Upper lobe of left lung (tissue), 6 donors: ENCODE data around the gene DAGLB. TPM values are rescaled to one million over a fixed set of nuclear protein-coding genes. Genes with fewer than 3 reads are reported as not detected.

Experiments
- ATAC-seq, 2 donors: fragments of 200-7000 bp; cut with Tn5 transposase; one replicate each; pipeline ENCODE4 v1.9.1; 2022; ENCODE audit warnings: mild to moderate bottlenecking in 2 of 2, moderate library complexity in 2 of 2; ENCODE audit not compliant: low FRiP score in 2 of 2
- DNase-seq, 2 donors: peaks; one replicate each; pipeline ENCODE4 v3.0.0-alpha.2; 2019 to 2020
- H3K27ac ChIP-seq, 4 donors: fragments of 200-600 bp; sonication (generic); one replicate each; pipeline ENCODE4 v1.5.1; 2016 to 2019
- H3K27me3 ChIP-seq, 4 donors: fragments of 200-600 bp; sonication (generic); one replicate each; pipeline ENCODE4 v1.5.1; 2017 to 2019
- H3K36me3 ChIP-seq, 4 donors: fragments of 200-600 bp; sonication (generic); one replicate each; pipeline ENCODE4 v1.5.1; 2016 to 2019
- H3K4me1 ChIP-seq, 4 donors: fragments of 200-600 bp; sonication (generic); one replicate each; pipeline ENCODE4 v1.5.1; 2018 to 2019
- H3K4me3 ChIP-seq, 4 donors: fragments of 200-600 bp; sonication (generic); one replicate each; pipeline ENCODE4 v1.5.1; 2017 to 2019; ENCODE audit warnings: mild to moderate bottlenecking in 2 of 4, moderate library complexity in 1 of 4
- H3K9me3 ChIP-seq, 4 donors: fragments of 200-600 bp; sonication (generic); one replicate each; pipeline ENCODE4 v1.5.1; 2018 to 2019
- CTCF ChIP-seq, 6 experiments: fragments of 450-650 bp in 4 of 6; fragments of 200-600 bp in 2 of 6; sonication (generic) in 2 of 6; IDR thresholded peaks; one replicate each; pipeline ENCODE4 v1.5.1; 2016 to 2019; ENCODE audit warnings: antibody characterized with exemption in 6 of 6
- EP300 ChIP-seq, 4 donors: sonication (generic); formaldehyde crosslinking; IDR thresholded peaks; one replicate each; pipeline ENCODE4 v1.5.1; 2017; ENCODE audit warnings: antibody characterized with exemption in 4 of 4, control low read depth in 2 of 4
- POLR2A ChIP-seq, 4 donors: fragments of 450-650 bp; IDR thresholded peaks; one replicate each; pipeline ENCODE4 v1.5.1; 2016 to 2017; ENCODE audit warnings: antibody characterized with exemption in 4 of 4, mild to moderate bottlenecking in 2 of 4
- POLR2AphosphoS5 ChIP-seq, 2 donors: sonication (generic); formaldehyde crosslinking; IDR thresholded peaks; one replicate each; pipeline ENCODE4 v1.5.1; 2017; ENCODE audit warnings: antibody characterized with exemption in 2 of 2
- WGBS, 2 donors: methylation state at CpG; one replicate each; pipeline ENCODE4 v1.1.5; 2017 to 2018; 5-methylcytosine and 5-hydroxymethylcytosine counted together
- total RNA-seq, 6 donors: library from RNA; depleted of rRNA in 4 of 6; stranded (reverse); fragments of >200 nt in 4 of 6; gene quantifications; one replicate each; pipeline versions ENCODE4 v1.1.0 to v1.2.1, GENCODE V29; 2016 to 2021
- donor health status: DM: no; HTN: no; CAD: no; lungs with moderate emphysema.
- donor health status: DM: no; HTN: yes; CAD: no; lungs with severe emphysema.

The DAGLB gene
- total RNA-seq, 6 donors from 2014 or later, result 26.6 to 53.8 (median 36.7) TPM

- ATAC-seq (peak in 1 of 2 donors; percentile 49), DNase-seq (no peak)
- Histone ChIP-seq H3K27ac (peak overlapping the region; percentile 51 to 82 (median 70)), H3K4me3 (no peak overlapping the region), H3K36me3 (peaks cover 2 to 29% (median 10%) of the 10 kb centered on the region in 4 donors), H3K27me3 (no peaks in the 10 kb centered on the region), H3K9me3 (no peaks in the 10 kb centered on the region), H3K4me1 (peaks cover 33 to 55% (median 46%) of the 10 kb centered on the region in 4 donors)
- WGBS, 2 donors, result 37 to 53% methylated on average over 10 of the region's 10 CpGs
- TF ChIP-seq EP300 (IDR thresholded peaks at IDR 0.05) (no peak), CTCF (IDR thresholded peaks at IDR 0.05) (no peak), POLR2AphosphoS5 (IDR thresholded peaks at IDR 0.05) (no peak), POLR2A (IDR thresholded peaks at IDR 0.05) (no peak)
Observed at GRCh38 chr7:6436385-6436685, 11.4 kb downstream of the DAGLB start.

DNA sequence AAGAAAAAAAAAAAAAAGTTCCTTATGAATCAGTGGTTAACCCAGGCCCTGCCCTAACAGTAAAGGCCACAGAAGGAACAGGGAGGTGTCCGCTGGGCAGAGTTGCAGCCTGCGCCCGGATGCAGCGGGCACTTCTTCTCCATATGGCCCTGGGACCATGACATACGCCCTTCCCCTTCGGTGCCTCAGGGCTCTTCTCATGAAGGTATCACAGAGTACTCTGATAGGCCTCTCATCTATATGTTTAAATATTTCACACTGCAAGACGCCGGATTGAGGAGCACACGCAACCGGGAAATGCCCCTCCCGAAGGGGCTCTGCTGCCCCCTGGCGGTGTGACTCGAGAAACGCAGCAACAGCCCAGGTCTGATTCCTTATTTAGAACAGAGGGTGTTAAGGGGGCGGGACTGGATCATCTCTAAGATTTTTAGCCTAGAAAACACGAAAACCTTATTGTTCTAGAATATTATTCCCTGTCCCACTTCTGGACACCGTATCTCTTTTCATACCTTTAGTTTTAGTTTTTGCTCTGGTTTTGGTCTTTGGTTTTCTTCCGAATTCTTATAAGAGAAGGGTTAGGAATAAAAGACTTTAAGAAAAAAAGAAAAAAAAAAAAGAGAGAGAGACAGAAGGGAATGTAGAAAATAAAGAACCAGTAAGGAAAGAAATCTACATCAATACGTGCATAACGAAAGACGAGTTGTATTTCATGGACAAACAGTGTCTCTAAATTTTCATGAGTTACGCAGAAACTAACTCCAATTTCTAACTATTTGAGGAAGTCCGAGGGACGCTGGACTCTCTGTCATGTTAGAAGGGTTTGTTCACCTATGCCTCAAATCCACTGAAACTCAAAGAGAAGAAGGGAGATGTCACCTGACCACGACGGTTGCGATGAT is 12.0 kb downstream of the DAGLB start:
- Histone ChIP-seq H3K4me1 (peaks cover 33 to 55% (median 46%) of the 10 kb centered on the region in 4 donors), H3K27ac (peak overlapping the region; percentile 54 to 82 (median 70)), H3K4me3 (peak overlapping the region in 2 of 4 donors; percentile 25 to 27), H3K36me3 (peaks cover 2 to 35% (median 13%) of the 10 kb centered on the region in 4 donors), H3K9me3 (no peaks in the 10 kb centered on the region), H3K27me3 (no peaks in the 10 kb centered on the region)
- TF ChIP-seq EP300 (IDR thresholded peaks at IDR 0.05), result no peak
- TF ChIP-seq POLR2A (IDR thresholded peaks at IDR 0.05), result peak in 2 of 4 donors; percentile 18 to 35
- TF ChIP-seq POLR2AphosphoS5 (IDR thresholded peaks at IDR 0.05), result peak in 1 of 2 donors; percentile 34
- TF ChIP-seq CTCF (IDR thresholded peaks at IDR 0.05), result peak; percentile 86 to 93 (median 90)
- peak; percentile 79 to 86 for DNase-seq
- WGBS, 2 donors, result 27 to 35% methylated on average over 27 of the region's 27 CpGs
- ATAC-seq, result peak; percentile 89 to 94

DNA sequence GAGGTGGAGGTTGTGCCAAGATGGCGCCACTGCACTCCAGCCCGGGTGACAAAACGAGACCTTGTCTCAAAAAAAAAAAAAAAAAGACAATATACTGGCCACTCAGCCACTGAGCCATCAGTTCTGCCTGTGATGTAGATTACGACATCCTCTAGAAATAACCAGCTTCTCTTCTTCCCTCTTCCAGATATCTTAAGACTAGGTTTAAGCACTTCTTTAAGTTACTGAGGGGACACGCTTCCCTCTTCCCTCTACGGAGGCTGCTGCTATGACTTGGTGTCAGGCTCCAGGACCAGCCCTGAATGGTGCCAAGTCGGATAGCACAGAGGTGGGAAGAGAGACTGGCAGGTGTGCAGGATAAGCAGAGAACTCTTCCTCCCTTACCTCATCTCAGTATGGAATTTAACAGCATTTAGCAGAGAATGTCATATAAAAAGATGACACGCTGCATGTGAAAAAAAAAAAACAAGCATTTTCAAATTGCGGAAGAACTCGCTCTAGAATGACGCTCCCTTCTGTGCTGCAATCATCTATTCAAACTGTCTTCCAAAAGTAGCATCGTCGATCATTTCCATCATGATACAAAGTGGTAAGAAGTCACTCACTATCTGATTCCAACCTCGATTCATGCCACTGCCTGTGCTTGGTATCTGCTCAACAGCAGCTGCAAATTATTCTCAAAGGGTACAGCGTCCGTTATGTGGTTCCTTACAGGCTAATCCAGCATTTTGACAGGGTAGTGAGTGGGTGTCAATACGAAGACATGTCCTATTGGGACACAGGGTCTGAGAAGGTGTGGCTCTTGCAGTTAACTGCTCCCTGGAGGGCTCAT is 13.8 kb downstream of the DAGLB start:
- H3K9me3 ChIP-seq, result no peaks in the 10 kb centered on the region
- no peak overlapping the region for H3K4me3 ChIP-seq
- 74 to 80% methylated on average over 15 to 17 of the region's 17 CpGs for WGBS, 2 donors
- TF ChIP-seq EP300 (IDR thresholded peaks at IDR 0.05), result no peak
- no peak for TF ChIP-seq POLR2A (IDR thresholded peaks at IDR 0.05)
- TF ChIP-seq POLR2AphosphoS5 (IDR thresholded peaks at IDR 0.05), result no peak
- TF ChIP-seq CTCF (IDR thresholded peaks at IDR 0.05), result no peak
- ATAC-seq (peak; percentile 9 to 47), DNase-seq (no peak)
- peak overlapping the region; percentile 7 to 82 (median 54) for H3K27ac ChIP-seq
- H3K27me3 ChIP-seq, result no peaks in the 10 kb centered on the region
- H3K36me3 ChIP-seq, result peaks cover 4 to 51% (median 23%) of the 10 kb centered on the region in 4 donors
- H3K4me1 ChIP-seq, result peaks cover 32 to 50% (median 41%) of the 10 kb centered on the region in 4 donors

DNA sequence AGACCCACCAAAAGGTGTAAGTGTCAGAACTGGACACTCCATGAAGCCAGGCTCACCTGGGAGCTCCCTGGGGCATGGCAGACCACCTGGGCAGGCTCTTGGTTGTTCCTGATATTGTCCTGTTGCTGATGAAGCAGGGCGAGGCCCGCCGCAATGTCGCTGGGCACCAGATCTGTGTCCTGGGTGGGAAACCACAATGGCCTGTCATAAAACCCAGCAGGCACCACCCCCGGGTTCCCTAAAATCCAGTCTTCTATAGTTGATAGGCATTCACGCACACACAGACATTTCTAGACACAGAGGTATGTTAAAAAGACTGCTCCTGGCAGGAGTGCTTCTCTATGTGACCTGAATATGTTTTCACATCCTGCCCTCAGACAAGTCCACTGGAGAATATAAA is 15.0 kb downstream of the DAGLB start:
- H3K4me3 ChIP-seq, result no peak overlapping the region
- H3K27me3 ChIP-seq, result no peaks in the 10 kb centered on the region
- no peaks in the 10 kb centered on the region for H3K9me3 ChIP-seq
- H3K36me3 ChIP-seq, result peaks cover 5 to 63% (median 29%) of the 10 kb centered on the region in 4 donors
- H3K4me1 ChIP-seq, result peaks cover 23 to 38% (median 30%) of the 10 kb centered on the region in 4 donors
- DNase-seq (no peak), ATAC-seq (no peak)
- WGBS, 2 donors, result 62 to 91% methylated on average over 5 to 6 of the region's 6 CpGs
- peak overlapping the region in 1 of 4 donors; percentile 82 for H3K27ac ChIP-seq
- TF ChIP-seq POLR2AphosphoS5 (IDR thresholded peaks at IDR 0.05) (no peak), CTCF (IDR thresholded peaks at IDR 0.05) (no peak), POLR2A (IDR thresholded peaks at IDR 0.05) (no peak), EP300 (IDR thresholded peaks at IDR 0.05) (no peak)
